Measurements from ENCODE around the gene SLC24A3. TPM values are rescaled to one million over a fixed set of nuclear protein-coding genes. Genes with fewer than 3 reads are reported as not detected.

The SLC24A3 gene
- total RNA-seq (2014; rRNA removed; shearing (Covaris generic)), result 9.0 and 9.6 TPM in 2 replicates

DNA sequence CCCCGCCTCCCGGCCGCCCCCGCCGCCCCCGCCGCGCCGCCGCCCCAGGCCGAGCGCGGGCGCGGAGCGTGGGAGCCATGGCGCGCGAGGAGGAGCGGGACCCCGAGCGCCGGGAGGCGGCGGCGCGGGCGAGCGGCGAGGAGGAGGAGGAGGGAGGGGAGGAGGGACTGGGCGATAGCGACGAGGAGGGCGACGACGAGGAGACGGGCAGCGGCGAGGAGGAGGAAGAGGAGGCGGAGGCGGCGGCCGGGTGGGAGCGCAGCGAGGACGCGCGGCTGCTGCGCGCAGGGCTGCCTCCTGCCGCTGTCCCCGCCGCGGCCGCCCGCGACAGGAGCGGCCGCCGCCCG lies at the start of gene SLC24A3:
Gene SLC24A3 (plus strand): TSS at position 174 of the 347 bp plus-strand sequence.
- DNase-seq (ENCODE audit: low read depth), result peak; percentile 57

DNA sequence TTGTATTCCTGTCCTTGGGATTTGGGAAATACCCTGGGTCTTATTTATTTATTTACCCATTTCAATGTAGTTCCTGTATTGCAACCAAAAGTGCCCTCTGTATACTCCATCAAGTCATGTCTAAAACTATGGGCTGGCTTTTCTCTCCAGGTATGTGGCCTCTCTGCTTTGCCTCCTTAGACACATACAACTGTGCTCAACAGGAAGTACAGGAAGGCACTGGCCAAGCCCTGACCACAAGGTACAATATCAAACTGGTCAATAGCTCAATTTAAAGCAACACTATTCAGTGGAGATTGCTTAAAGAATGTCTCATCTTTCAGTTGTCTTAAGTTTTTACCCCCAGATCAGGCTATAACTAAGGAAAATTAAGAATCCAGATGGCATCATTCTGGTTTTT lies 42.3 kb upstream of the SLC24A3 start:
- no peak for DNase-seq (ENCODE audit: low read depth)

DNA sequence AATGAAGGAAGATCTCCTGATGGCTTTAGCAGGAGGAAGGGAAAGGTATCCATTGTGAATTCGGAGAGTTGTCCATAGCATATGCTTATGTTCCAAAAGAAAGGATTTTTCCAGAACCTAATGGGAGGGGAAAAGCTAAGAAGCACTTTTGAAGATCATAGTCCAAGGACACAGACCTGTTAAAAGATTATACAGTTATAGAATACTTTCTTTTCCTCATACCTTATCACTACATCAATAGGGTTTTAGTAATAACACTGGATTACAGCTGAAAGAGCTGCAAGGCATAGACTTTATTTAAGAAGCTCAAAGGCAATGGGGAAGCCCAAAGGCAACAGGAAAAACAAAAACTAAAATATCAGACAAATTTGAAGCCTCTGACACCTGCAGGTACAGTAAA lies 39.8 kb upstream of the SLC24A3 start:
- DNase-seq (ENCODE audit: low read depth), result no peak

DNA sequence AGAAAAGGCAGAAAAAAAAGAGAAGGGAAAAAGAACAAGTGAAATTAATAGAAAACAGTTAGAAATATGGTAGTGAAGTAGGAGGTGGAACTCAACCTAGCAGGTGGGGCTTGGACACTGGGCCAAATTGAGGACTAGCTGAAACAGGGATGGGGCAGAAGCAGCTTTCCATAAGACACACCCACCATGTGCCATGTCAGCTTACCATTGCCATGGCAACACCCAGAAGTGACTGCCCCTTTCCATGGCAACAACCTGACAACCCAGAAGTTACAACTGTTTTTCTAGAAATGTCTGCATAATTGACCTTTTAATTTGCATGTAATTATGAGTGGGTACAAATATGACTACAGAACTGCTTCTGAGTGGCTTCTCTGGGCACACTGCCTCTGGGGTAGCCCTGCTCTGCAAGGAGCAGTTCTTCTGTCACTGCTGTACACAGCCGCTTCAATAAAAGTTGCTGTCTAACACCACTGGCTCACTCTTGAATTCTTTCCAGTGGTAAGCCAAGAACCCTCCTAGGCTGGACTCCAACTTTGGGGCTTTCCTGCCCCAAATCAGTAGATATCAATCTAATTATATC lies 35.9 kb upstream of the SLC24A3 start:
- DNase-seq (ENCODE audit: low read depth), result peak; percentile 6

DNA sequence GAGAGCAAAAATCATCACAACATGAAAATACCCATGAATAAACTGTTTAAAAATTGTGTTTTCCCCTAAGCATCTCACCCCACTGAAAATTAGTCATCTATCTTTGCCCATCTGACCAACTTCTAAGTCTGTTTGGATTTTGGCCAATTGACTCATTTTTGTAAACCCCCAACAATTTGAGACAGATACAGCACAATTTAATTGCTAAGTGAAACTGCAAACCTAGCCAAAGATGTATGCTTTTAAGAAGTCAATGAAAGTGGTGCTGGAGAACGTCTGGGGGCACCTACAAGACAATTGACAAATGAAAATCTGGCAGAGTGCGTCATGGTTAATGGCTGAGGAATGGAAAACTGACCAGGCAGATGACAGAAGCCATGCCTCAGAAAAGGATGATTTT lies 30.9 kb upstream of the SLC24A3 start:
- peak; percentile 72 for DNase-seq (ENCODE audit: low read depth)

DNA sequence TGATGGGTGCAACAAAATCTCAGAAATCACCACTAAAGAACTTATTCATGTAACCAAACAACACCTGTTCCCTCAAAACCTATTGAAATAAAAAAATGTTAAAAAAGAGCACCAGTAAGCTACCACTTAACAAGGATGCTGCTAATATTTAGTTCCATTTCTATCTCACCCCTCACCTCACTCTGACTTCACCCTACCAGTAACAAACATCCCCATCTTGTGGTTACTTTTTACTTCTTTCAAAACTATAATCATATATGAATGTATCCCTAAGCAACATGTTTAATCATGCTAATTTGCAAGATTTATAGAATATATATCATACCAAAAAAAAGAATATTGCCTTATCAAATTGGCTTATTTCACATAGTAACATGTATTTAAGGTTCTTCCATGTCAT lies 27.4 kb upstream of the SLC24A3 start:
- DNase-seq (ENCODE audit: low read depth), result no peak

DNA sequence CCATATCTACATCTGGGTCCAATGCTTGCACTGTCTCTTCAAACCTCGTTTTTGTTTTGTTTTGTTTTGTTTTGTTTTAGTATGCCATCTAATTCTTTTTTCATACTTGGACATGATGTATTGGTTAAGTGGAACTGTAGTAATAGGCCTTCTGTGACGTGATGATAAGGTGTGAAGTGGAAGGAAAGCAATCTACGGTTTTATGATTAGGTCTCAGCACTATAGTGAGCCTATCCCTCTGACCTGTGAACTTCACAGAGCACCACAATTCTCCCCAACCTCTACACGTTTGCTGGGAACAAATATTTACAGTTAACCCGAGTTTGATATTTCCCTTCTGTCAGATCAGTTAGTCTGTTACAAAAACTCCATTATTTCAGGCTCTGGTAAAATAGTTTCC lies 19.1 kb upstream of the SLC24A3 start:
- DNase-seq (ENCODE audit: low read depth), result no peak

DNA sequence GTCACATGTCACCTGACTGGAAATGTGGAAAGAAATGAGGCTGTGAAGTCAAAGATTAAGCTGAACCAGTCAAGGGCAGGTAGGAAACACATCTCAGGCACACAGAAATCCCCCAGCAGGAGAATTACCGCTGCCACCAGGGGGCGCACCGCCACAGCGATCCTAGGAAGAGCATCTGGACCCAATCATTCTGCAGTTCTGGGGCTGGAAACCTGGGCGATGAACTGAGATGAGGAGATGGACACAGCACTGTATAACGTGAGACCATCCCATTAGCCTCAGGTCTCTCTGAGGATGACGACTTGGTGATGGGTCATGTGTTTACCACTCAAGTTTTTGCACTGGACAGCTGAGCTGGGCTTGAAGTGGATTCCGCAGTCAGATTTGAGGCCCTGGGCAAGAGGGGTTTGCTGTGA lies 6.5 kb upstream of the SLC24A3 start:
- peak; percentile 74 for DNase-seq (ENCODE audit: low read depth)

DNA sequence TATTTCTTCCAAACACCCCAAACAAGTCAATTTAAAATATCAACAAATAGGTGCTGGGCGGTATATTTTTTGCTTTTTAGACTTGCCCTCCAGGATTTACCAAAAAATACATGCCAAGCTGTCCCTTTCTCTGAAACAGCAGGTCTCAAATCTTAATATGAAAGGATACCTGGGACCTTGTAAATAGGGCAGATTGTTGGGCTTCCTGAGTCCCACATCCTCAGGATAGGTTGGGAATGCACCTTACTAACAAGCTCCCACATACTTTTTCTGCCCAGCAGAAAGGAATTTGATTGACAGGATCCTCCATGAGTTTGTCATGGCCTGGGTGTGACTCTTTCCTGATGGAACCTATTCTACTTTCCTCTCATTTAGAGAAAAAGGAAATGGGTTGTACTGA lies 4.9 kb upstream of the SLC24A3 start:
- no peak for DNase-seq (ENCODE audit: low read depth)

DNA sequence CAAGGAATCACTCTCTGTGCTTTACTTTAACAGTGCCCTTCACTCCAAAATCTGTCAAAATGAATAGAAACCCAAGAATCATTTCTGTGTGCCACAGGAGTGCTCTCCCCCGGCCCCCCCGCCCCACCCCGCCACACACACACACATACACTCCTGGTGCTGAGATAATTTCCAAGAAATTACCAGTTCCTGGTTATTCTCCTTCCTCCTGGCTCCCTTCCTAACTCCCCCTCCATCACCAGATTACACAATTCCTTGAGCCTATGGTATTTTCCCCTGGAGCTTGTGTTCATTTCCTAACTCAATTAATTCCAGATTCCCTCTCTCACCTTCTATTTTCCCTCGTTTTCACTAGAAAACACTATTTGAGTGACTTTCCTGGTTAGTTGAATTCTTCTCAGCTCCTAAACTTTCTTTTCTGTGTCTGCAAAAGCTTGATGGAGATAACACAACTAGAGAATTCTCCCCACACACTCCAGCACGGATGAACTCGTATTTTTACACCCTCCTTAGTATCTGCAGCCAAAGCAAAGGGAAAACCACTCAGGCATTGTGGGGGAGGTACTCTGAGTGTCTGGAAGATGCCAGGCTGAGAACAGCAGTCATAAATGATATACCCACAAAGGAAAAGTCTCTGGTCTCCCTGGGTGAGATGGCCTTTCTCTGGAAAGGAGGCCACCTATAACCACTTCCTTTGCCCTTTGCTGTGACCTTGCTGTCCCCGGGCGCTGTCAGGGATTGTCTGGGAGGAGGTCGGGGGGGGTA lies 1.9 kb upstream of the SLC24A3 start:
- peak; percentile 79 for DNase-seq (ENCODE audit: low read depth)

DNA sequence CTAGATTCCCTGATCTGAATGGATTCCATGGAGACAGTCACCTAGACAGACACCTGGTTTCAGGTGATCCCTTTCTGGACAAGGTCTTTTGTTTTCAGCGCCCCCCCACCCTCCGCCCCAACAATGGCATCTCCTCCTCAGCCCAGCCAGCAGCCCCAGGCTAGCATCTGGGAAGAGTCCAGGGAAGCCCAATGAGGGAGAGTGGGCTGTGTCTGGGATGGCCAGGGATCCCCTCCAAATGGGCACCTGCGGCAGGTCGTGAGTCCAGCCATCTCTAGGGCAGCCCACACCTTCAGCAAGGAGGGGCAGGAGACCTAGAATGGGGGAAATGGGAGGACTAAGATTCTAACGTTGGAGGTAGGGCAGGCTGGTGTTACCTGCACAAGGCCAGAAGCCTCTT lies 1.2 kb upstream of the SLC24A3 start:
- DNase-seq (ENCODE audit: low read depth), result no peak

DNA sequence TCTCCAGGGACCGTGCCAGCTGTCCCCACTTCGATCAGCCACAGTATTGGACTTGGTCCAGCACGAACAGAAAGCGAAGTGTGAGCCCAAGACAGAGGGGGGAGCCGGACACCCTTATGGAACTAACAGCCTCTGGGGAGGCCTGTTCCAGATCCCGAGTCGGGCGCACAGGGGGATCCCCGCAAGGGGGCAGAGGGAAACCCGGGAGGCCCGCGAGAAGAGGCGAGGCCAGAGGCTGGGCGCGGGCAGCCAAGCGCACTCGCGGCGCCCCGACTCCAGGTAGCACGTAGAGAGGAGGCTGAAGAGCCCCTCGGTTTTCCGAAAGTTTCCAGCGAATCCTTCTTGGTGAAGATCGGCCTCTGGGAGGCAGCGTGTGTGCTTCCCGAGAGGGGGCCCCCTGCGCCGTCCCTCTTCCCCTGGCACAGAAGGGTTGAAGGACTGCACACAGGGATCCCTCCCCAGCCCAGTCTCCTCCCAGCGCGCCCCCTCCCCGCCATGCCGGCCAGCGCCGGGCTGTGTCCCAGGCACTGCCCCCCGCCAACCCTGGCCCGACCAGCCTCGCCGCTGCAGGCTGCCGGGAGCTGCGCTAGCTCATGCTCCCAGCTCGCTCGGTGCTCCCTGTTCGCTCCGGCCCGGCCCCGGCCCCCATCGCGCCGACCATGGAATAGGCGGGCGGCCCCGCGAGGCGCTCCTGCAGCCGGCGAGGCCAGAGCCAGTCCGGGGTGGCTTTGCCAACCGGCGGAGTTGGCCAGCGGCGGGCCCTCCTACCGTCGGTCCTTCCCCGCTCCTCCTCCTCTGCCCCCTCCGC lies 577 bp upstream of the SLC24A3 start:
- DNase-seq (ENCODE audit: low read depth), result peak; percentile 59

DNA sequence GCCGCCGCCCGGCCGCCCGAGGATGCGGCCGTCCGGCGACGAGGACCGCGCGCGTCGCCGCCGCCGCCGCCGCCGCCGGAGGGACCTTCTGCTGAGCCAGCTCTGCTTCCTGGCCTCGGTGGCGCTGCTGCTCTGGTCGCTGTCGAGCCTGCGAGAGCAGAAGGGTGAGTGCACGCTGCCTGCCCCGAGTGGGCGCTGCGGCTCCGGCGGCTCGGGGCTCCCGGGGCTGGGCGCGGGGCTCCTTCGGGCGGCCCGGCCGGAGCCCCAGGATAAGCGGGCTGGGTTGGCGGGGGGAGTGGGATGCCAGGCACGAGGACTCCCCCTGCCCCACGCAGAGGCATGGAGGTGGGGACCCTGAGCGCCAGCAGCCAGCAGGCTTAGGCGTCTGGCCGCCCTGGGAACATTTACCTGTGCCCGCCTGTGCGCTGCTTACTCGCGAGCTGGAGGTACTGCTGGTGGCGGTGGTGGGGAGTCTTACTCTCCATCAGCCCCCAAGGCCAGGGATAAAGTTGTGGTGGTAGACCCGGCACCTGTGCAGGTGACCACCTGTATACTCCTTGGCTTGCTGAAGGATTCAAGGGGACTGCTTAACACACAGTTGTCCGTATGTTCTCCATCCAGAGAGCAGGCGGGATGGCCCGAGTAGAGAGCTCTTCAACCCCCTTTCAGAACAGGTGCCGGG lies 520 bp downstream of the SLC24A3 start:
- peak; percentile 82 for DNase-seq (ENCODE audit: low read depth)

DNA sequence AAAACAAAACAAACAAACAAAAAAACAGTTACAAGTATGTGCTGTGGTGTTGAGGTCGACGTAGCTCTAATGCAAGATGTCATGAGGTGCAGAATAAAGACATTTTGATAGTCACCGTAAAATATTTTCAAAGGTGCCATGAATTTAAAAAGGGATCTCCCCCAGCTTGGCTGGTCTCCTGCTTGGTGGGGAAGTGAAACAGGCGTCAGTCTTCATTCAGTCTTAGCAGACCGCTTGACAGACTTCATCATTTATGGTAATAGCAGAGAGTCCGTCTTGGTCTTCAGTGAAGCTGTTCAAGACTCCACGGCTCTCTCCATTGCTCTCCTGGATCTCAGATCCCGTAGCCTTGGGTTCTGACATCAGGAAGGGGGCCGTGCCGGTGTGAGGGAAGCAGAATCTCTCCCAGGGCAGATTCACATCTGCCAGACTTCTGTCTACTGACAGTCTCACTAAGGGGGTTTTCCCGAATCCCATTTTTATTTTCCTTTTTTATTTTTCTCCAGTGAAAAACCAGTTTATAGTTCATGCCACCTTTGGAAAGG lies 1.6 kb downstream of the SLC24A3 start:
- peak; percentile 49 for DNase-seq (ENCODE audit: low read depth)

DNA sequence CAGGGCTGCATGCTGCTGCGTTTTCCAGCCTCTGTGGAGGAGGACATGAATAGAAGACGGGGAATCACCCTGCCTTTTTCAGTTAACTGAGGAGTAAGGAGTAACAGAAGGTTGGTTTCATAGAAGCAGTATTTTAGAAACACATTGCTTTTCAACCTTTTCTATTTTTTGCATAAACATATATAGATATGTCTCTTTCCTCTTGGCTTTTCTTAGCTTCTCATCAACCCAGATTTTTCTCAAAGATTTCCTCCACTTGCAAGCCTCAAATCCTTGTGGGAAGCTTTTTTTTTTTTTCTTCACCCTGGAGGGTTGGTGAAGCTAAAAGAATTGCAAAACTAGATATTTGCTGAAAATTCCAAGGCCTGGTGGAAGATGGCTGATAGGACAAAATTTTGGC lies 6.0 kb downstream of the SLC24A3 start:
- DNase-seq (ENCODE audit: low read depth), result no peak

DNA sequence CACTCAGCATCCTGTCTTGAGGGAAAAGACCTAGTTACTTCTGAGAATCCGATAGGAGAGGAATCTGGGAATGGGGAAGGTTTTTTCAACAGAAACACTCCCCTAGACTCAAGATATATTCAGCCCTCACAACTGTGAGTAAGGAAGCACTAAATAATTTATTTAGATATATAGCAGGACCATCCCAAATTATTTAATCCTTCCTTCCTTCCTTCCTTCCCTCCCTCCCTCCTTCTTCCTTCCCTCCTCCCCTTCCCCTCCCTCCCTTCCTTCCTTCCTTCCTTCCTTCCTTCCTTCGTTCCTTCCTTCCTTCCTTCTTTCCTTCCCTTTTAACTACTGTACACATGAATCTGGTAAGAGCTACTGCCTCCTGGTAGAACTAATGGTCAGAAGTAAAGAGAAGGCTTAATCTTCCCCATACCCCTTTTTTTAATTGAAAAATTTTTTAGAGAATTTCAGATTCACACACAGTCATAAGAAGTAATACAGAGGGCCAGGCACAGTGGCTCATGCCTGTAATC lies 10.1 kb downstream of the SLC24A3 start:
- DNase-seq (ENCODE audit: low read depth), result no peak

DNA sequence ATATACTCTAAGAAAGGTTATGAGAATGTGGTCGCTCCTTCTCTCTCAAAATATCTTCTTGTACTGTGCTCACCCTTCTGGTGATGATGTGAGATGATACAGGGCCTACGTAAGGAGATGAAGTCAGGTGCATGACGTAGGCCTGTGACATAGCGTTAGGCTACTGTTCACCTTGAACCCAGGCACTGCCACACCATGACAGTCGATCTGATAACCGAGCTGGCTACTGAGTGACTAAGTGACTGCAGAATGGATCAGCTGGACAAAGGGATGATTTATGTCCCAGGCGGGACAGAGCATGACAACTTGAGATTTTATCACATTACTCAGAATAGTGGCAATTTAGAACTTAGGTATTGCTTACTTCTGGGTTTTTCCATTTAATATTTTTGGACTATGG lies 11.2 kb downstream of the SLC24A3 start:
- peak; percentile 70 for DNase-seq (ENCODE audit: low read depth)

DNA sequence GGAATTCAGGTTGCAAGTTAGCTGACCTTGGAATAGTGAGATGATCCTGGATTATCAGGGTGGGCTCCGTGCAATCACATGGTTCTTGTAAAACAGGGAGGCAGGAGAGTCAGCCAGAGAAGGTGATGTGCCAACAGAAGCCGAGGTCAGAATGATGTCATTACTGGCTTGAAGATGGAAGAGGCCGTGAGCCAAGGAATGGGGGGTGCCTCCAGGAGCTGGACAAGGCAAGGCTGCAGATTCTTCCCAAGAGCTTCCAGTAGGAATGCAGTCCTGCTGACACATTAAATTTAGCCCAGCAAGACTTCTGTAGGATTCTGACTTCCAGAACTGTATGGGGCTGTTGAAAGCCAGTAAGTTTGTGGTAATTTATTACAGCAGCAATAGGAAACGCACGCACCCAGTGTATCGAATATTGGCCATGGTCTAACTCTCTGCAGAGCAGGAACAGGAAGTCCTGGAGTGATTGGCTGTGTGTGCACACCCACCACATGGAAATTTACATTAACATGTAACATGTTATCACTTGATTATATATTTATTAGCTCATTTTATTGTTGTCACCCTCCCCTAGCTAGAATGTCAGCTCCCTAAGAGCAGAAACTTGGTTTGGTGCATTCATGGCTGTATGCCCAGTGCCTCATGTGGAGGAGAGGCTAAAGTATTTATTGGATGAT lies 19.1 kb downstream of the SLC24A3 start:
- no peak for DNase-seq (ENCODE audit: low read depth)

DNA sequence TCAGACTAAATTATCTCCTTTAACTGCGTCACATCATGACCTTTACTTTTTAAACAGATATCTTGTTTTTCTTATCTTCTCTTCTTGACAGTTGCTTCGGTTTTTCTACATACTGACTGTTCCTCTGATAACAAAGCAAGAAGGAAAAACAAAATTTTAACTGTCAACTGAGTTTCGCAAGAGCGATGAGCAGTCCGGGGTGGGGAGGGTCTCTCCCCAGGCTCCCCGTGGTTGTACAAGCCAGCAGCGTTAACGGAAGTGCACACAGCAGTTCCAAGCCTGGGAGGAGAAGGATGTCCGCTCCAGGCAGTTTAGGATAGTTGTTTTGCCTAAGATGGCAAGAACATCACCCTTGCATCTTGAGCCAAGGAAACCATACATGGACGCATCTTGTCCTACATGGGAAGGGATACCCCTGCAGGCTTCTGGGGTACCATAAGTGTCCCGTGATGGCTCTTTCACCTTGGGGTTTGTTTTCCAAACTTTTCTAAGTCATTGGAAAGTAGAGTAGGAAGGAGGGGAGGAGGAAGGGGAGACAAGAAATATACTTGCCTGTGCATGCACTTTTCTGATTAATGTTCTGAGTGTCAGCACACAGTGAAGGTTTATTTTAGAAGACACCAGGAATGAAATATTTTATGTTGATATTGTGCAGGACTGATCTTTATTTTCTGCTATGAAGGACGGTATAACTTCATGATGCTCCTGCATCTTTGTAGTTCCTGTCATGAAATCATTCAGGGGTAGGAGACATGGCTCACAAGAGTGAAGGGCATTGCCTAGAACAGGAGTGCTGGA lies 20.8 kb downstream of the SLC24A3 start:
- DNase-seq (ENCODE audit: low read depth), result peak; percentile 54

DNA sequence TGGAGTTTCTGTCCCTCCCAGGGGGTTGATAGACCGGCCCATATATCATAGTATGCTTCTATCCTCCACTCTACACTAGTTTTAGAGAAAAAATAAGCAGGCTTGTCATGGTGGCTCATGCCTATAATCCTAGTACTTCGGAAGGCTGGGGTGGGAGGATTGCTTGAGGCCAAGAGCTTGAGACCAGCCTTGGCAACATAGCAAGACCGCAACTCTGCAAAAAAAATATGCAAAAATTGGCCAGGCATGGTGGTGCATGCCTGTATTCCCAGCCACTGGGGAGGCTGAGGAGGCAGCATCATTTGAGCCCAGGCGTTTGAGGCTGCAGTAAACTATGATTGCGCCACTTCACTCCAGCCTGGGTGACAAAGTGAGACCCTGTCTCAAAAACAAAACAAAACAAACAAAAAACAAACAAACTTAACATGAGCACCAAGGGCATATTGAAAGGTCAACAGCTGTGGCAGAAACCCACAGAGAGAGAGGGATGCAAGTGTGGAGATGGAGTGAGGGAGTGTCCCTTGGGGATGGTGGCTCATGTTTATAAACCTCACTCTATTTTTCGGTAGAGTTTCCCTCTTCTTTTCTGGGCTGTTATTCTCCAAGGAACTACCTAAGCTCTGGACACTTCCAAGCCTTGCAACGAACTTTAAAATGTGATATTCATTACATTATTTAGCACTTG lies 24.1 kb downstream of the SLC24A3 start:
- DNase-seq (ENCODE audit: low read depth), result peak; percentile 79
